H1 (cell line): ENCODE measurements around the gene FGD6. TPM values are rescaled to one million over a fixed set of nuclear protein-coding genes. Genes with fewer than 3 reads are reported as not detected.

Experiments
- CTCF ChIA-PET: fragments of 300-600 bp; sonication (Branson Sonifier 250); formaldehyde crosslinking; loops from one replicate; lab custom pipeline; 2021; ENCODE audit not compliant: partially characterized antibody; lab: Charles Lee
- POLR2A ChIA-PET: fragments of 300-600 bp; sonication (Branson Sonifier 250); formaldehyde crosslinking; loops from one replicate; lab custom pipeline; 2021; ENCODE audit warnings: inconsistent platforms; ENCODE audit not compliant: partially characterized antibody; lab: Charles Lee
- DNase-seq, 2 experiments: peaks; one replicate each; pipeline versions ENCODE4 v3.0.0 to v3.0.0-alpha.2; 2010 to 2022; ENCODE audit warnings: low spot score in 2 of 2, low read depth in 1 of 2, mixed read lengths in 1 of 2
- FAIRE-seq: peaks from 2 replicates; lab custom pipeline; 2011; peaks lifted over from hg19 to GRCh38; lab: Jason Lieb, UNC
- H2AFZ ChIP-seq: 2 replicates; pipeline ENCODE4 v1.8.1; 2012; ENCODE audit warnings: low read length, inconsistent platforms
- H2AK5ac ChIP-seq: 2 replicates; pipeline ENCODE4 v1.6.1; 2013; ENCODE audit warnings: low read depth, low read length
- H2BK120ac ChIP-seq: replicated peaks from 2 replicates; pipeline ENCODE3; 2013; ENCODE audit warnings: low read depth, low read length, inconsistent platforms
- H2BK12ac ChIP-seq: 2 replicates; pipeline ENCODE4 v1.6.1; 2013; ENCODE audit warnings: low read depth, low read length
- H2BK15ac ChIP-seq: 2 replicates; pipeline ENCODE4 v1.6.1; 2013; ENCODE audit warnings: low read length
- H2BK20ac ChIP-seq: 2 replicates; pipeline ENCODE4 v1.6.1; 2013; ENCODE audit warnings: low read length
- H2BK5ac ChIP-seq: 2 replicates; pipeline ENCODE4 v1.6.1; 2013; ENCODE audit warnings: low read depth, low read length
- H3K14ac ChIP-seq: 2 replicates; pipeline ENCODE4 v1.6.1; 2013; ENCODE audit warnings: inconsistent platforms; ENCODE audit not compliant: insufficient read length
- H3K18ac ChIP-seq: 2 replicates; pipeline ENCODE4 v1.6.1; 2013; ENCODE audit warnings: low read length; ENCODE audit errors: extremely low read depth
- H3K23ac ChIP-seq: 2 replicates; pipeline ENCODE4 v1.6.1; 2013; ENCODE audit warnings: inconsistent platforms; ENCODE audit not compliant: insufficient read length
- H3K23me2 ChIP-seq: 2 replicates; pipeline ENCODE4 v1.6.1; 2013; ENCODE audit warnings: low read depth, low read length
- H3K27ac ChIP-seq: 2 replicates; pipeline ENCODE4 v1.6.1; 2011; ENCODE audit warnings: low read depth, low read length, inconsistent platforms
- H3K27me3 ChIP-seq, 4 experiments: replicated peaks in 1 of 4; 1 replicate in 1 of 4; 2 replicates in 3 of 4; pipeline versions ENCODE4 v1.6.1 to v1.8.1; 2011 to 2013; ENCODE audit warnings: low read length in 3 of 4, mild to moderate bottlenecking in 3 of 4, inconsistent platforms in 2 of 4, mixed read lengths in 2 of 4, moderate library complexity in 1 of 4; ENCODE audit not compliant: control insufficient read depth in 3 of 4, insufficient read depth in 3 of 4; ENCODE audit errors: extremely low read depth in 1 of 4
- H3K36me3 ChIP-seq, 4 experiments: 2 replicates each; pipeline versions ENCODE4 v1.6.1 to v1.8.1; 2011 to 2013; ENCODE audit warnings: mild to moderate bottlenecking in 4 of 4, low read length in 3 of 4, moderate library complexity in 2 of 4, control low read depth in 1 of 4, inconsistent platforms in 1 of 4; ENCODE audit not compliant: insufficient read depth in 4 of 4, control insufficient read depth in 2 of 4
- H3K4ac ChIP-seq: replicated peaks from 2 replicates; pipeline ENCODE3; 2013; ENCODE audit warnings: low read length, low read depth, mixed read lengths, inconsistent platforms; ENCODE audit not compliant: insufficient read length
- H3K4me1 ChIP-seq, 4 experiments: replicated peaks in 1 of 4; 1 replicate in 1 of 4; 2 replicates in 3 of 4; pipeline versions ENCODE4 v1.6.1 to v1.8.1; 2011 to 2013; ENCODE audit warnings: low read length in 3 of 4, inconsistent platforms in 2 of 4, mixed read lengths in 1 of 4; ENCODE audit not compliant: insufficient read depth in 4 of 4, control insufficient read depth in 3 of 4
- H3K4me2 ChIP-seq, 2 experiments: 2 replicates each; pipeline versions ENCODE4 v1.6.1 to v1.8.1; 2011 to 2013; ENCODE audit warnings: low read depth in 2 of 2, low read length in 2 of 2, control low read depth in 1 of 2, inconsistent platforms in 1 of 2, mild to moderate bottlenecking in 1 of 2; ENCODE audit not compliant: insufficient read depth in 1 of 2
- H3K4me3 ChIP-seq, 4 experiments: fragments of 200-600, 300-600 bp in 1 of 4; sonication (generic), shearing (Covaris generic), sonication (Bioruptor Twin) in 1 of 4; 2 replicates each; pipeline versions ENCODE4 v1.5.1 to v1.8.1; 2011 to 2016; ENCODE audit warnings: low read length in 4 of 4, low read depth in 3 of 4, control low read depth in 2 of 4, inconsistent platforms in 2 of 4, mild to moderate bottlenecking in 2 of 4, mixed read lengths in 1 of 4, moderate library complexity in 1 of 4; ENCODE audit not compliant: insufficient read depth in 2 of 4; ENCODE audit errors: extremely low read depth in 1 of 4
- H3K56ac ChIP-seq: replicated peaks from 2 replicates; pipeline ENCODE3; 2013; ENCODE audit warnings: low read depth, mild to moderate bottlenecking, mixed read lengths, low read length, inconsistent platforms; ENCODE audit not compliant: insufficient read length
- H3K79me1 ChIP-seq: 2 replicates; pipeline ENCODE4 v1.6.1; 2013; ENCODE audit warnings: low read depth, low read length, control low read depth
- H3K79me2 ChIP-seq, 2 experiments: 2 replicates each; pipeline versions ENCODE4 v1.6.1 to v1.8.1; 2012 to 2013; ENCODE audit warnings: low read length in 2 of 2, mild to moderate bottlenecking in 2 of 2, inconsistent platforms in 1 of 2; ENCODE audit not compliant: insufficient read depth in 2 of 2, control insufficient read depth in 1 of 2
- H3K9ac ChIP-seq, 4 experiments: replicated peaks in 1 of 4; 1 replicate in 1 of 4; 2 replicates in 3 of 4; pipeline versions ENCODE4 v1.6.1 to v1.8.1; 2011 to 2013; ENCODE audit warnings: low read depth in 3 of 4, low read length in 3 of 4, control low read depth in 2 of 4, mild to moderate bottlenecking in 2 of 4, moderate library complexity in 2 of 4, inconsistent platforms in 1 of 4; ENCODE audit errors: extremely low read depth in 1 of 4
- H3K9me3 ChIP-seq, 2 experiments: 2 replicates each; pipeline versions ENCODE4 v1.6.1 to v1.8.1; 2012 to 2013; ENCODE audit warnings: mild to moderate bottlenecking in 2 of 2, moderate library complexity in 2 of 2, control low read depth in 1 of 2, inconsistent platforms in 1 of 2, low read depth in 1 of 2, low read length in 1 of 2, mixed read lengths in 1 of 2; ENCODE audit not compliant: insufficient read depth in 2 of 2
- H4K20me1 ChIP-seq, 2 experiments: replicated peaks in 1 of 2; 2 replicates each; pipeline versions ENCODE3 to v1.8.1; 2011 to 2013; ENCODE audit warnings: inconsistent platforms in 2 of 2, low read length in 2 of 2, mild to moderate bottlenecking in 1 of 2; ENCODE audit not compliant: insufficient read depth in 2 of 2, control insufficient read depth in 1 of 2
- H4K5ac ChIP-seq: 2 replicates; pipeline ENCODE4 v1.6.1; 2013; ENCODE audit warnings: low read length, low read depth, mixed read lengths, inconsistent platforms; ENCODE audit not compliant: insufficient read length
- H4K8ac ChIP-seq: 2 replicates; pipeline ENCODE4 v1.8.0; 2013; ENCODE audit warnings: mild to moderate bottlenecking, moderate library complexity, low read length, inconsistent platforms; ENCODE audit not compliant: insufficient read depth; ENCODE audit errors: extremely low read depth
- H4K91ac ChIP-seq: replicated peaks from 2 replicates; pipeline ENCODE3; 2013; ENCODE audit warnings: low read length, mixed read lengths, inconsistent platforms; ENCODE audit not compliant: insufficient read length
- ASH2L ChIP-seq: fragments of 200-600, 300-600 bp; sonication (generic); IDR thresholded peaks from one replicate; pipeline ENCODE4 v1.7.1; 2017; ENCODE audit warnings: low read length
- BACH1 ChIP-seq: IDR thresholded peaks from 2 replicates; pipeline ENCODE4 v1.6.1; 2012; ENCODE audit warnings: low read length, improper control_type of control experiment
- BCL11A ChIP-seq, 2 experiments: IDR thresholded peaks; one replicate each; pipeline ENCODE4 v1.6.1; 2011; ENCODE audit warnings: low read depth in 2 of 2, low read length in 2 of 2, mild to moderate bottlenecking in 2 of 2
- CBX5 ChIP-seq: fragments of 300-800, 300-1000 bp; sonication (generic); IDR thresholded peaks from 2 replicates; pipeline ENCODE4 v1.7.1; 2016; ENCODE audit warnings: antibody characterized with exemption, low read length, low read depth
- GABPA ChIP-seq: IDR thresholded peaks from 2 replicates; pipeline ENCODE4 v1.6.1; 2011; ENCODE audit warnings: mild to moderate bottlenecking, low read length, moderate library complexity, borderline replicate concordance; ENCODE audit not compliant: insufficient read depth
- GTF2F1 ChIP-seq: IDR thresholded peaks from 2 replicates; pipeline ENCODE4 v1.6.1; 2012; ENCODE audit warnings: low read depth, low read length, improper control_type of control experiment, borderline replicate concordance
- JUND ChIP-seq: IDR thresholded peaks from 2 replicates; pipeline ENCODE4 v1.6.1; 2011; ENCODE audit warnings: mild to moderate bottlenecking, improper control_type of control experiment, low read length
- MAX ChIP-seq: IDR thresholded peaks from 2 replicates; pipeline ENCODE4 v1.6.1; 2012; ENCODE audit warnings: inconsistent platforms
- NRF1 ChIP-seq: IDR thresholded peaks from 2 replicates; pipeline ENCODE4 v1.6.1; 2011; ENCODE audit warnings: mild to moderate bottlenecking, low read depth, low read length, improper control_type of control experiment
- POLR2A ChIP-seq, 2 experiments: IDR thresholded peaks; 1 replicate in 1 of 2; 2 replicates in 1 of 2; pipeline ENCODE4 v1.6.1; 2011; ENCODE audit warnings: low read depth in 2 of 2, low read length in 2 of 2, mild to moderate bottlenecking in 2 of 2; ENCODE audit errors: control extremely low read depth in 1 of 2
- RAD21 ChIP-seq, 2 experiments: IDR thresholded peaks in 1 of 2; conservative IDR thresholded peaks in 1 of 2; 2 replicates each; pipeline ENCODE4 v1.6.1; 2011; ENCODE audit warnings: low read depth in 2 of 2, low read length in 2 of 2, improper control_type of control experiment in 1 of 2, inconsistent platforms in 1 of 2, mild to moderate bottlenecking in 1 of 2, moderate library complexity in 1 of 2
- WGBS, 2 experiments: shearing (Covaris generic) in 1 of 2; methylation state at CpG; one replicate each; pipeline versions ENCODE4 v1.1.6 to v1.1.7; 2013 to 2015; ENCODE audit warnings: low lambda C conversion rate in 2 of 2, mixed read lengths in 2 of 2, inconsistent platforms in 1 of 2, low coverage in 1 of 2, missing lambda C conversion rate in 1 of 2; ENCODE audit not compliant: insufficient replicate concordance in 2 of 2, insufficient coverage in 1 of 2, insufficient read length in 1 of 2; ENCODE audit errors: extremely low coverage in 1 of 2, missing lambda C conversion rate in 1 of 2; 5-methylcytosine and 5-hydroxymethylcytosine counted together
- polyA plus RNA-seq, 7 experiments: library from polyadenylated mRNA; depleted of rRNA in 3 of 7; stranded (reverse) in 5 of 7; unstranded in 2 of 7; fragments of >200 nt in 5 of 7; fragments of 200-250 nt in 2 of 7; gene quantifications; 1 replicate in 5 of 7; 2 replicates in 1 of 7; 4 replicates in 1 of 7; pipeline versions ENCODE4 v1.2.1 to v1.2.3, GENCODE V29; 2011 to 2013; ENCODE audit warnings: missing spikeins in 2 of 7, mixed read lengths in 2 of 7
- total RNA-seq: library from RNA; stranded (reverse); fragmentation: NEBNext Ultra II Directional; extraction: Animal tissue kit (Norgen Biotek cat#: 25700); gene quantifications from 2 replicates; pipeline ENCODE4 v1.2.1, GENCODE V29; 2021

The FGD6 gene
- total and polyA plus RNA-seq, 2 of the 8 experiments (the other 6 are each of a cell fraction or from before 2014, with no cell fraction given) = 12.2 to 24.3 TPM

- H2BK15ac ChIP-seq = no peak overlapping the region
- H3K18ac ChIP-seq = no peak overlapping the region
- CTCF ChIA-PET = no interaction called here
- peaks cover 0 to 6% of the 10 kb centered on the region in 2 experiments for H4K20me1 ChIP-seq
- H4K8ac ChIP-seq = no peak overlapping the region
- peaks cover 0 to 14% of the 10 kb centered on the region in 2 experiments; a peak in 1 of 4 replicates for H3K9me3 ChIP-seq
- no peak overlapping the region for H3K4me2 ChIP-seq
- no peaks in the 10 kb centered on the region for H3K23me2 ChIP-seq
- no peak overlapping the region for H4K91ac ChIP-seq
- H3K79me1 ChIP-seq = no peaks in the 10 kb centered on the region; the same call in 1 of the 2 replicates
- peaks cover 0 to 71% of the 10 kb centered on the region in 2 experiments; a peak in 3 of 4 replicates for H3K79me2 ChIP-seq
- H3K56ac ChIP-seq = no peak overlapping the region
- no peaks in the 10 kb centered on the region for H3K4me1 ChIP-seq
- H3K27me3 ChIP-seq = no peaks in the 10 kb centered on the region
- no peak overlapping the region for H2BK12ac ChIP-seq
- H3K14ac ChIP-seq = no peak overlapping the region
- POLR2A ChIA-PET = no interaction called here
- DNase-seq = no peak
- no peak overlapping the region for H3K9ac ChIP-seq
- H2BK20ac ChIP-seq = no peak overlapping the region
- H2BK5ac ChIP-seq = no peak overlapping the region
- no peak overlapping the region for H3K4me3 ChIP-seq
- peaks cover 0 to 14% (median 4%) of the 10 kb centered on the region in 4 experiments; a peak in 4 of 8 replicates for H3K36me3 ChIP-seq
- TF ChIP-seq BCL11A (IDR thresholded peaks at IDR 0.05; ENCODE audit: low read depth in 2 of 2, low read length in 2 of 2) = no peak
- no peak for TF ChIP-seq GABPA
- no peak for TF ChIP-seq CBX5
- no peak for TF ChIP-seq RAD21 (IDR thresholded peaks at IDR 0.05 in 1 of 2, conservative IDR thresholded peaks at IDR 0.05 in 1 of 2; ENCODE audit: low read depth in 2 of 2, low read length in 2 of 2)
- no peak for TF ChIP-seq BACH1
- no peak for TF ChIP-seq POLR2A (IDR thresholded peaks at IDR 0.05; ENCODE audit: control extremely low read depth in 1 of 2, low read depth in 2 of 2, low read length in 2 of 2)
- no peak for TF ChIP-seq ASH2L
- no peak for TF ChIP-seq GTF2F1
- TF ChIP-seq MAX = no peak
- TF ChIP-seq NRF1 = no peak
- TF ChIP-seq JUND = no peak
- no peak overlapping the region for H3K23ac ChIP-seq
- no peak overlapping the region for H2BK120ac ChIP-seq
- no peak overlapping the region for H4K5ac ChIP-seq
- no peak overlapping the region for H2AFZ ChIP-seq
- H3K27ac ChIP-seq = no peak overlapping the region
- no peak overlapping the region for H2AK5ac ChIP-seq
- WGBS, 2 experiments = 83% methylated on average over 1 of the region's 1 CpG; no CpG with 5 or more reads in 1 of the 2 experiments
- no peak overlapping the region for H3K4ac ChIP-seq
- no peak for FAIRE-seq
Observed at GRCh38 chr12:95238150-95238549, 20.9 kb upstream of the FGD6 start.
